K562 (cell line): ENCODE results near the gene RPTN. TPM values are rescaled to one million over a fixed set of nuclear protein-coding genes. Genes with fewer than 3 reads are reported as not detected.

Experiments
- BCOR ChIP-seq: fragments of 450-650 bp; IDR thresholded peaks from 2 replicates; pipeline ENCODE4 v1.6.1; 2016
- DNMT1 ChIP-seq: fragments of 450-650 bp; IDR thresholded peaks from 2 replicates; pipeline ENCODE4 v1.6.1; 2016; ENCODE audit warnings: antibody characterized with exemption, mild to moderate bottlenecking
- JUND ChIP-seq, 2 experiments: IDR thresholded peaks; 2 replicates in 1 of 2; 3 replicates in 1 of 2; pipeline ENCODE4 v1.6.1; 2011; ENCODE audit warnings: borderline replicate concordance in 2 of 2, low read depth in 2 of 2, low read length in 2 of 2, improper control_type of control experiment in 1 of 2, missing biosample characterization in 1 of 2, missing genetic modification characterization in 1 of 2, missing genetic modification reagents in 1 of 2
- PATZ1 ChIP-seq: fragments of 250-450 bp; sonication (Bioruptor Pico); IDR thresholded peaks from 2 replicates; pipeline ENCODE4 v1.5.0; 2020; ENCODE audit warnings: mild to moderate bottlenecking, borderline replicate concordance
- SMC3 ChIP-seq: conservative IDR thresholded peaks from 2 replicates; pipeline ENCODE4 v1.6.1; 2011; ENCODE audit warnings: low read depth, low read length, improper control_type of control experiment; ENCODE audit not compliant: insufficient read depth
- TCF7L2 ChIP-seq: fragments of 150-350 bp; IDR thresholded peaks from 2 replicates; pipeline ENCODE4 v1.6.1; 2016; ENCODE audit warnings: low read depth, mild to moderate bottlenecking, low read length, moderate library complexity
- ZBTB17 ChIP-seq: fragments of 450-650 bp; formaldehyde crosslinking; IDR thresholded peaks from 2 replicates; pipeline ENCODE4 v1.4.0; 2020; ENCODE audit warnings: mild to moderate bottlenecking
- polyA plus RNA-seq, 8 experiments: library from polyadenylated mRNA; depleted of rRNA in 4 of 8; stranded (reverse) in 5 of 8; unstranded in 3 of 8; fragments of >200 nt; fragmentation: Nextera tagmentation in 2 of 8; fragmentation: Illumina TruSeq in 1 of 8; extraction: Ambion mirVana in 2 of 8; extraction: Trizol in 1 of 8; gene quantifications; 2 replicates each; pipeline versions ENCODE4 v1.2.1 to v1.2.3, GENCODE V29; 2011 to 2014; ENCODE audit warnings: inconsistent platforms in 1 of 8, missing spikeins in 1 of 8
- total RNA-seq, 7 experiments: library from RNA; depleted of rRNA in 6 of 7; stranded (reverse); fragments of >200 nt in 6 of 7; fragmentation: Illumina TruSeq in 2 of 7; extraction: Trizol in 2 of 7; gene quantifications; 2 replicates each; pipeline versions ENCODE4 v1.2.1 to v1.2.3, GENCODE V29; 2011 to 2021; ENCODE audit warnings: low replicate concordance in 1 of 7
- TF ChIP-seq, protein P1 (sequence below), 2 experiments: fragments of 450-650 bp; formaldehyde crosslinking in 1 of 2; IDR thresholded peaks; 2 replicates each; pipeline versions ENCODE4 v1.4.0 to v1.6.1; 2014 to 2020; ENCODE audit warnings: mild to moderate bottlenecking in 2 of 2, borderline replicate concordance in 1 of 2, low read depth in 1 of 2
- TF ChIP-seq, protein P2 (sequence below), 3 experiments: IDR thresholded peaks in 2 of 3; conservative IDR thresholded peaks in 1 of 3; 2 replicates each; pipeline ENCODE4 v1.5.1; 2011 to 2012; ENCODE audit warnings: low read length in 3 of 3, mild to moderate bottlenecking in 3 of 3, control low read depth in 2 of 3, improper control_type of control experiment in 1 of 3, inconsistent platforms in 1 of 3, low read depth in 1 of 3, mixed read lengths in 1 of 3, moderate library complexity in 1 of 3; ENCODE audit not compliant: insufficient read depth in 2 of 3
- TF ChIP-seq, protein P3 (sequence below), 2 experiments: fragments of 200-800 bp in 1 of 2; sonication (Bioruptor generic) in 1 of 2; sonication (generic) in 1 of 2; formaldehyde crosslinking in 1 of 2; IDR thresholded peaks in 1 of 2; conservative IDR thresholded peaks in 1 of 2; 2 replicates each; pipeline versions ENCODE4 v1.5.0 to v1.6.1; 2016 to 2020; ENCODE audit warnings: missing compliant biosample characterization in 1 of 2, missing genetic modification characterization in 1 of 2, missing genetic modification reagents in 1 of 2

The RPTN gene
- total and polyA plus RNA-seq, 9 of the 15 experiments (the other 6 are each of a cell fraction or from before 2014, with no cell fraction given), result not detected

DNA sequence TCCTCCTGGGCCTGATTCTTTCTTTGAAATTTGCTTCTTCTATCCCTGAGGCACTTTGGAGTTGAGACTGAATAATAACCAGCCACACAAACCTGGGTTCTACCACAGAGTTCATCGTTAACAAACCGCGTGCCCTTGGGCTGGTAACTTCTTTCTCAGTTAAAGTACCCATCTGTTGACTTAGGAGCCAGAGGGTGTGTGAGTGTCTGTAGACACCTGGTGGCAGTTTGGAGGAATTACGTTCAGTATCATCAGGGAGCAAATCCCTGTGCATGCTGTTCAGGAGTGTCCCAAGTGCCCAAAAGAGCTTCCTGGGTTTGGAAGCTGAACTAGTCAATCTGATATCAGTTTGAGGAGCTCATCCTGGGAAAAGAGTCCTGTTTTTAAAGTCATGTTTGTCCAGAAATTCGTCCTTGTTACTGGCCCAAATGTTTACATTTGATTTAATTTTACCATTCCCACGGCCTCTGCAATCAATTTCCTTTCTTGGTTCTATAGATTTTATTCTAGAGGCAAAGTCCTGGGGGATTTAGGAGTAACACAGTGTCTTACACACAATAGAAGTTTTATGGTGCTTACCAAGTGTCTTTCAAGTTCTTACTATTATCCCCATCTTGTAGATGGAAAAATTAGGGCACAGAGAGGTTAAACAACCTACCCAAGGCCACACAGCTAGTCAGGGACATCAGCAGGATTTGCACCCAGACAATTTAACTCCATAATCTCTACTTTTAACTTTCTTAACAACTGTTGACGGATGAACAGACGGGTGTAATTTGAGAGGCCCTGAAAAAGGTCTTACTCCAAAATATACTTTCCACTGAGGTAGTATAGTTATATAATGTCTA is 26.7 kb upstream of the RPTN start (continued):
- TF ChIP-seq, protein P1, sequence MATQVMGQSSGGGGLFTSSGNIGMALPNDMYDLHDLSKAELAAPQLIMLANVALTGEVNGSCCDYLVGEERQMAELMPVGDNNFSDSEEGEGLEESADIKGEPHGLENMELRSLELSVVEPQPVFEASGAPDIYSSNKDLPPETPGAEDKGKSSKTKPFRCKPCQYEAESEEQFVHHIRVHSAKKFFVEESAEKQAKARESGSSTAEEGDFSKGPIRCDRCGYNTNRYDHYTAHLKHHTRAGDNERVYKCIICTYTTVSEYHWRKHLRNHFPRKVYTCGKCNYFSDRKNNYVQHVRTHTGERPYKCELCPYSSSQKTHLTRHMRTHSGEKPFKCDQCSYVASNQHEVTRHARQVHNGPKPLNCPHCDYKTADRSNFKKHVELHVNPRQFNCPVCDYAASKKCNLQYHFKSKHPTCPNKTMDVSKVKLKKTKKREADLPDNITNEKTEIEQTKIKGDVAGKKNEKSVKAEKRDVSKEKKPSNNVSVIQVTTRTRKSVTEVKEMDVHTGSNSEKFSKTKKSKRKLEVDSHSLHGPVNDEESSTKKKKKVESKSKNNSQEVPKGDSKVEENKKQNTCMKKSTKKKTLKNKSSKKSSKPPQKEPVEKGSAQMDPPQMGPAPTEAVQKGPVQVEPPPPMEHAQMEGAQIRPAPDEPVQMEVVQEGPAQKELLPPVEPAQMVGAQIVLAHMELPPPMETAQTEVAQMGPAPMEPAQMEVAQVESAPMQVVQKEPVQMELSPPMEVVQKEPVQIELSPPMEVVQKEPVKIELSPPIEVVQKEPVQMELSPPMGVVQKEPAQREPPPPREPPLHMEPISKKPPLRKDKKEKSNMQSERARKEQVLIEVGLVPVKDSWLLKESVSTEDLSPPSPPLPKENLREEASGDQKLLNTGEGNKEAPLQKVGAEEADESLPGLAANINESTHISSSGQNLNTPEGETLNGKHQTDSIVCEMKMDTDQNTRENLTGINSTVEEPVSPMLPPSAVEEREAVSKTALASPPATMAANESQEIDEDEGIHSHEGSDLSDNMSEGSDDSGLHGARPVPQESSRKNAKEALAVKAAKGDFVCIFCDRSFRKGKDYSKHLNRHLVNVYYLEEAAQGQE (IDR thresholded peaks at IDR 0.05; ENCODE audit: borderline replicate concordance), result peak; percentile 77; the same call in 1 of the 2 replicates
- TF ChIP-seq, protein P1 (CRISPR knock-in tag; IDR thresholded peaks at IDR 0.05; ENCODE audit: low read depth), result no peak
- TF ChIP-seq, protein P2, sequence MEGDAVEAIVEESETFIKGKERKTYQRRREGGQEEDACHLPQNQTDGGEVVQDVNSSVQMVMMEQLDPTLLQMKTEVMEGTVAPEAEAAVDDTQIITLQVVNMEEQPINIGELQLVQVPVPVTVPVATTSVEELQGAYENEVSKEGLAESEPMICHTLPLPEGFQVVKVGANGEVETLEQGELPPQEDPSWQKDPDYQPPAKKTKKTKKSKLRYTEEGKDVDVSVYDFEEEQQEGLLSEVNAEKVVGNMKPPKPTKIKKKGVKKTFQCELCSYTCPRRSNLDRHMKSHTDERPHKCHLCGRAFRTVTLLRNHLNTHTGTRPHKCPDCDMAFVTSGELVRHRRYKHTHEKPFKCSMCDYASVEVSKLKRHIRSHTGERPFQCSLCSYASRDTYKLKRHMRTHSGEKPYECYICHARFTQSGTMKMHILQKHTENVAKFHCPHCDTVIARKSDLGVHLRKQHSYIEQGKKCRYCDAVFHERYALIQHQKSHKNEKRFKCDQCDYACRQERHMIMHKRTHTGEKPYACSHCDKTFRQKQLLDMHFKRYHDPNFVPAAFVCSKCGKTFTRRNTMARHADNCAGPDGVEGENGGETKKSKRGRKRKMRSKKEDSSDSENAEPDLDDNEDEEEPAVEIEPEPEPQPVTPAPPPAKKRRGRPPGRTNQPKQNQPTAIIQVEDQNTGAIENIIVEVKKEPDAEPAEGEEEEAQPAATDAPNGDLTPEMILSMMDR (IDR thresholded peaks at IDR 0.05 in 2 of 3, conservative IDR thresholded peaks at IDR 0.05 in 1 of 3; ENCODE audit: insufficient read depth in 2 of 3, low read depth in 1 of 3, low read length in 3 of 3), result peak; percentile 65 to 86 (median 79)
- TF ChIP-seq PATZ1, result no peak
- TF ChIP-seq DNMT1, result no peak
- peak; percentile 87 for TF ChIP-seq SMC3
- TF ChIP-seq BCOR, result 0 out of 2 replicates have a peak, but pooled peaks have one; percentile 45
- no peak for TF ChIP-seq ZBTB17 (CRISPR knock-in tag)
- TF ChIP-seq, protein P3, sequence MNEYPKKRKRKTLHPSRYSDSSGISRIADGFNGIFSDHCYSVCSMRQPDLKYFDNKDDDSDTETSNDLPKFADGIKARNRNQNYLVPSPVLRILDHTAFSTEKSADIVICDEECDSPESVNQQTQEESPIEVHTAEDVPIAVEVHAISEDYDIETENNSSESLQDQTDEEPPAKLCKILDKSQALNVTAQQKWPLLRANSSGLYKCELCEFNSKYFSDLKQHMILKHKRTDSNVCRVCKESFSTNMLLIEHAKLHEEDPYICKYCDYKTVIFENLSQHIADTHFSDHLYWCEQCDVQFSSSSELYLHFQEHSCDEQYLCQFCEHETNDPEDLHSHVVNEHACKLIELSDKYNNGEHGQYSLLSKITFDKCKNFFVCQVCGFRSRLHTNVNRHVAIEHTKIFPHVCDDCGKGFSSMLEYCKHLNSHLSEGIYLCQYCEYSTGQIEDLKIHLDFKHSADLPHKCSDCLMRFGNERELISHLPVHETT (CRISPR knock-in tag; conservative IDR thresholded peaks at IDR 0.05 in 1 of 2, IDR thresholded peaks at IDR 0.05 in 1 of 2), result no peak
- TF ChIP-seq JUND (IDR thresholded peaks at IDR 0.05; ENCODE audit: borderline replicate concordance, low read depth, low read length), result 0 out of 2 replicates have a peak, but pooled peaks have one; percentile 23
- TF ChIP-seq JUND (tag; IDR thresholded peaks at IDR 0.05; ENCODE audit: borderline replicate concordance, low read depth, low read length), result no peak
- TF ChIP-seq TCF7L2, result no peak
